ENCODE results near the gene MTUS2. TPM values are rescaled to one million over a fixed set of nuclear protein-coding genes. Genes with fewer than 3 reads are reported as not detected.

MTUS2 gene
- total and polyA plus RNA-seq, 9 of the 15 experiments (the other 6 are each of a cell fraction or from before 2014, with no cell fraction given): 0.01 to 0.28 (median 0.06) TPM; not detected in 1

DNA sequence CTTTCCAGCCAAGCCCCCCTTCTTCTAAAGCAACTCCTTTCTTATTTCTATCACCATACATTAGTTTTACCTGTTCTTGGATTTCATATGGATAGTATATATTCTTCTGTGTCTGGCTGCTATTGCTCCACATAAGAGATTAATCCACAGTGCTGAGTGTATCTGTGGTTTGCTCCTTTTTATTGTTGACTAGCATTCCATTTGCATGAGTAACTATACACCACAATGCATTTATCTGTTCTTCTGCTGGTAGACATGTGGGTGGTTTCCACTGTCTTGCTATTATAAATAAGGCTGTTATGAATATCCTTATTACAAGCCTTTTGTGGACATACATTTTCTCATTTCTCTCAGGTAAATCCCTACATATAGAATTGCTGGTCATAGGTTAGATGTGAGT is 637.2 kb downstream of the MTUS2 start (continued):
- TF ChIP-seq, protein P1, sequence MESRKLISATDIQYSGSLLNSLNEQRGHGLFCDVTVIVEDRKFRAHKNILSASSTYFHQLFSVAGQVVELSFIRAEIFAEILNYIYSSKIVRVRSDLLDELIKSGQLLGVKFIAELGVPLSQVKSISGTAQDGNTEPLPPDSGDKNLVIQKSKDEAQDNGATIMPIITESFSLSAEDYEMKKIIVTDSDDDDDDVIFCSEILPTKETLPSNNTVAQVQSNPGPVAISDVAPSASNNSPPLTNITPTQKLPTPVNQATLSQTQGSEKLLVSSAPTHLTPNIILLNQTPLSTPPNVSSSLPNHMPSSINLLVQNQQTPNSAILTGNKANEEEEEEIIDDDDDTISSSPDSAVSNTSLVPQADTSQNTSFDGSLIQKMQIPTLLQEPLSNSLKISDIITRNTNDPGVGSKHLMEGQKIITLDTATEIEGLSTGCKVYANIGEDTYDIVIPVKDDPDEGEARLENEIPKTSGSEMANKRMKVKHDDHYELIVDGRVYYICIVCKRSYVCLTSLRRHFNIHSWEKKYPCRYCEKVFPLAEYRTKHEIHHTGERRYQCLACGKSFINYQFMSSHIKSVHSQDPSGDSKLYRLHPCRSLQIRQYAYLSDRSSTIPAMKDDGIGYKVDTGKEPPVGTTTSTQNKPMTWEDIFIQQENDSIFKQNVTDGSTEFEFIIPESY (CRISPR knock-in tag; IDR thresholded peaks at IDR 0.05): no peak
- TF ChIP-seq ARID3A (IDR thresholded peaks at IDR 0.05; ENCODE audit: borderline replicate concordance, low read depth, low read length): no peak
- no peak for TF ChIP-seq DACH1 (IDR thresholded peaks at IDR 0.05; ENCODE audit: partially characterized antibody)
- TF ChIP-seq, protein P2, sequence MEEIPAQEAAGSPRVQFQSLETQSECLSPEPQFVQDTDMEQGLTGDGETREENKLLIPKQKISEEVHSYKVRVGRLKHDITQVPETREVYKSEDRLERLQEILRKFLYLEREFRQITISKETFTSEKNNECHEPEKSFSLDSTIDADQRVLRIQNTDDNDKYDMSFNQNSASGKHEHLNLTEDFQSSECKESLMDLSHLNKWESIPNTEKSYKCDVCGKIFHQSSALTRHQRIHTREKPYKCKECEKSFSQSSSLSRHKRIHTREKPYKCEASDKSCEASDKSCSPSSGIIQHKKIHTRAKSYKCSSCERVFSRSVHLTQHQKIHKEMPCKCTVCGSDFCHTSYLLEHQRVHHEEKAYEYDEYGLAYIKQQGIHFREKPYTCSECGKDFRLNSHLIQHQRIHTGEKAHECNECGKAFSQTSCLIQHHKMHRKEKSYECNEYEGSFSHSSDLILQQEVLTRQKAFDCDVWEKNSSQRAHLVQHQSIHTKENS (CRISPR knock-in tag; IDR thresholded peaks at IDR 0.05): no peak
- no peak for TF ChIP-seq ZNF324 (CRISPR knock-in tag; IDR thresholded peaks at IDR 0.05)
- TF ChIP-seq POLR2AphosphoS2 (IDR thresholded peaks at IDR 0.05; ENCODE audit: low read length): no peak
- no peak for TF ChIP-seq CREBBP (IDR thresholded peaks at IDR 0.05; ENCODE audit: low read depth, low read length)
- TF ChIP-seq SIX5 (IDR thresholded peaks at IDR 0.05; ENCODE audit: borderline replicate concordance in 1 of 2, insufficient read depth in 1 of 2, low read depth in 1 of 2, low read length in 2 of 2): no peak
- TF ChIP-seq, protein P3, sequence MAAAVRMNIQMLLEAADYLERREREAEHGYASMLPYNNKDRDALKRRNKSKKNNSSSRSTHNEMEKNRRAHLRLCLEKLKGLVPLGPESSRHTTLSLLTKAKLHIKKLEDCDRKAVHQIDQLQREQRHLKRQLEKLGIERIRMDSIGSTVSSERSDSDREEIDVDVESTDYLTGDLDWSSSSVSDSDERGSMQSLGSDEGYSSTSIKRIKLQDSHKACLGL (CRISPR knock-in tag; IDR thresholded peaks at IDR 0.05; ENCODE audit: borderline replicate concordance, poor library complexity, severe bottlenecking): no peak
- no peak for TF ChIP-seq THRA (IDR thresholded peaks at IDR 0.05)
- no peak for TF ChIP-seq ZBTB7A (IDR thresholded peaks at IDR 0.05; ENCODE audit: borderline replicate concordance, control insufficient read depth, low read depth, low read length)
- TF ChIP-seq MBD1 (CRISPR knock-in tag; IDR thresholded peaks at IDR 0.05): no peak
- TF ChIP-seq ATF1 (CRISPR knock-in tag; IDR thresholded peaks at IDR 0.05): no peak
- TF ChIP-seq ATF1 (tag; IDR thresholded peaks at IDR 0.05): no peak
- TF ChIP-seq MEIS2 (IDR thresholded peaks at IDR 0.05; ENCODE audit: partially characterized antibody): no peak
- TF ChIP-seq ZC3H8 (IDR thresholded peaks at IDR 0.05): no peak

Measured in K562 (cell line).